NOMO-1 treated with DMSO at 0.1 percent for 48 hours (cell line): ENCODE results near the gene STARD7.

ENCODE experiments used
- DNase-seq: peaks from one replicate; lab custom pipeline; 2025; ENCODE audit not compliant: unreplicated experiment; lab: John Stamatoyannopoulos, UW

The STARD7 gene, protein sequence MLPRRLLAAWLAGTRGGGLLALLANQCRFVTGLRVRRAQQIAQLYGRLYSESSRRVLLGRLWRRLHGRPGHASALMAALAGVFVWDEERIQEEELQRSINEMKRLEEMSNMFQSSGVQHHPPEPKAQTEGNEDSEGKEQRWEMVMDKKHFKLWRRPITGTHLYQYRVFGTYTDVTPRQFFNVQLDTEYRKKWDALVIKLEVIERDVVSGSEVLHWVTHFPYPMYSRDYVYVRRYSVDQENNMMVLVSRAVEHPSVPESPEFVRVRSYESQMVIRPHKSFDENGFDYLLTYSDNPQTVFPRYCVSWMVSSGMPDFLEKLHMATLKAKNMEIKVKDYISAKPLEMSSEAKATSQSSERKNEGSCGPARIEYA

GRCh38 chr2:96208143-96209010 is at the start of gene STARD7:
STARD7 (minus strand) TSS chr2:96208827; CDS start chr2:96208434, 393 bp downstream.
- peak; percentile 95 for DNase-seq

DNA sequence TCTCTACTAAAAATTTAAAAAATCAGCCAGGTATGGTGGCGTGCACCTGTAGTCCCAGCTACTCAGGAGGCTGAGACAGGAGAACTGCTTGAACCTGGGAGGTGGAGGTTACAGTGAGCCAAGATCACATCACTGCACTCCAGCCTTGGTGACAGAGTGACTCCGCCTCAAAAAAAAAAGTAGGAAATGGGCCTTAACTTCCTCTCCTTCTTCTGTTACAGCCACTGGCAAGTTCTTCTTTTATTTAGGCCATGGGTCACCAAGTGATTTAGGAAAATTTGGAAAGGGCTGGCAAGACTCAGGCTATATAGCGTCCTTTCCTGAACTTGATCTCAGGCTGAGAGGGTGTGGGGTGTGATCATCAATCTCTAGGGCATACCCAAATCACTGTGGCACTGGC is 49.1 kb upstream of the STARD7 start:
- peak; percentile 67 for DNase-seq

GRCh38 chr2:96256611-96257113 is 48.0 kb upstream of the STARD7 start:
- peak; percentile 74 for DNase-seq

- no peak for DNase-seq
Measured at GRCh38 chr2:96254571-96254970, 45.9 kb upstream of the STARD7 start.

DNA sequence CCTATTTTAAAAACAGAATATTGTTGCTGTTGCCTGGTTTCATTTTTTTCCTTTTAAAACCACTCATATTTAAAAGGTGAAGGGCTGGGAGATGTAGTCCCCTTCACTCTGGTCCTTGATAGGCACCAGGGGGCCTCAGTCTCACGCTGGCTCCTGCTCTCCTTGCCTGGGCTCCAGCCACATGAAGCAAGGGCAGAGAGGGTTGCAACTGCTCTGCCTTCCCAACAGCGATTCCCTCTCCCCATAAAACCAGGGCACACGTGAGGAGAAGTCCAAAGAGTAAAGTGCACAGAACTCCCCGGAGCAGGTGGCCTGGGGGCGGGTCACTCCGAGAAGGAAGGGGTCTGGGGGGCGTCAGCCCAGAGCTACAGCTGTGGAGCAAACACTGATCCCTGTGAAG is 44.4 kb upstream of the STARD7 start:
- DNase-seq = no peak

GRCh38 chr2:96252526-96252925 is 43.9 kb upstream of the STARD7 start:
- DNase-seq = no peak

DNA sequence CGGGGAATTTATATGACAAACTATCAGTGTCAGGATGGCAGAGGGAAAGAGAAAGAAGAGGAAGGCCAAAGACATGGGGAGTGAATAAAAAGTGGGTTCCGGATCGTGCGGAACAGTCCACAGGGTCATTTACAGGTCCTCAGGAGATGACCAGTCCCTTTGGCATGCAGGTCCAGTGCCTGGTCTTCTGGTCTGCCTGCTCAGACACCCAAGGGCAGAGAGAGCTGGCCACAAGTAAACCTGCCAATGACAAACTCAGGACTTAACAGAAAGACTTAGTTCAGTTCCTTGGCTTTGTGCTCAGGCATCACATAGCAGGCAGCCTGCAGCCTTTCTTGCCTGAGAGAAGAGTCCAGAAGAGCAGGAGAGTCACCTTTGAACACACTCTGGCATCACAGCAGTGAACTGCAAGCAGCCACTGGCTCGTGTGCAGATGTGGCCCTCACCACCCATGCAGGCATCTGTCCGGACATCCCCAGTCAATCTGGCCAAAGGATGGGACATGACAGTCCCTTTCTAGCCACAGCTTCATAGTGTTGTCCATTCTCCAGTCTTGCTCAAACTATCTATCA is 43.2 kb upstream of the STARD7 start:
- no peak for DNase-seq

DNA sequence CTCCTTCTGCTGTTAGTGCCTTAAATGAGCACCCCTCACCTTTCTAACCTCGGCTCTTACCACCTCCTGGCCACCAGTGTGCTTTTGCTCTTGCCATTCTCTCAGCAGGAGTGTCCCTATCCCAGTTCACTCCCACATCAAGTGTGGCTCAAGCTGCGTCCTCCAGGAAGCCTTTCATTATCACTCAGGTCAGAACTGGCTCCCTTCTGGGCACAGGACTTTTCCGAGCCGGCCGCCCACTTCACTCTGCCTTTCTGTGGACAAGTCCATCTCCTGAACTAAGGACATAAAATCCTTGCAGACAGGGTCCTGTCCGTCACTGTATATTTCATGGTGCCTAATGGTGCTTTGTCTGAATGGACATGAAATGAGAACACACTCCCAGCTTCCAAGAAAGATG is 41.6 kb upstream of the STARD7 start:
- DNase-seq = no peak

GRCh38 chr2:96249654-96250053 is 41.0 kb upstream of the STARD7 start:
- DNase-seq = no peak

DNA sequence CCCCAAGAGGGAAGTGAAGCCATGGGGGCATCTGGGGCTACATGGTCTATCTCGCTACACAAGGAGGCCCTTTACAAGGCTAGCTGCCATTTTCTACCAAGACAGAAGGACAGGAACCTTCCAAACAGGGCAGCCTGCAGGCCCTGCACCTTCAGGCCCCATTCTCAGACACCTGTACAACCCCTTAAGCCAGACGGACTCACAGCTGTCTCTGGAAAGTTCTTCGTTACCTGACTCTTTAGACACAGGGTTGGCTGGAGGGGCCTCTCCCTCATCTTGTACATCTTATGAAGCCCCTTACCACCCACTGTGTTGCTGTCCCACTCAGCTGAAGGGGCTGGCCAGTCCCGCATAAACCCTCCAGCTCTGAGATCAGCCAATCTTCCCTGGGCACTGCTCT is 40.0 kb upstream of the STARD7 start:
- no peak for DNase-seq

DNA sequence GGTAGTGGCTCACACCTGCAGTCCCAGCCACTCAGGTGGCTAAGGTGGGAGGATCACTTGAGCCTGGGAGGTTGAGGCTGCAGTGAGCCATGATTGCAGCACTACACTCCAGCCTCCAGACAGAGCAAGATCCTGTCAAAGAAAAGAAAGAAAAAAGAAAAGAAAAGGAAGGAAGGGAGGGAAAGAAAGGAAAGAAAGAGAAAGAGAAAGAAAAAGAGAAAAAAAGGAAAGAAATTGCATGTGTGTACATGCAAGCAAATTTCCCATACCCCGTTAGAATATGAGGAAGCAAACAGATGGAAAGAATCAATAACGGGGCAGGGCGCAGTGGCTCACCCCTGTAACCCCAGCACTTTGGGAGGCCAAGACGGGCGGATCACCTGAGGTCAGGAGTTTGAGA is 39.3 kb upstream of the STARD7 start:
- DNase-seq = no peak

GRCh38 chr2:96247009-96247408 is 38.4 kb upstream of the STARD7 start:
- DNase-seq = no peak

DNA sequence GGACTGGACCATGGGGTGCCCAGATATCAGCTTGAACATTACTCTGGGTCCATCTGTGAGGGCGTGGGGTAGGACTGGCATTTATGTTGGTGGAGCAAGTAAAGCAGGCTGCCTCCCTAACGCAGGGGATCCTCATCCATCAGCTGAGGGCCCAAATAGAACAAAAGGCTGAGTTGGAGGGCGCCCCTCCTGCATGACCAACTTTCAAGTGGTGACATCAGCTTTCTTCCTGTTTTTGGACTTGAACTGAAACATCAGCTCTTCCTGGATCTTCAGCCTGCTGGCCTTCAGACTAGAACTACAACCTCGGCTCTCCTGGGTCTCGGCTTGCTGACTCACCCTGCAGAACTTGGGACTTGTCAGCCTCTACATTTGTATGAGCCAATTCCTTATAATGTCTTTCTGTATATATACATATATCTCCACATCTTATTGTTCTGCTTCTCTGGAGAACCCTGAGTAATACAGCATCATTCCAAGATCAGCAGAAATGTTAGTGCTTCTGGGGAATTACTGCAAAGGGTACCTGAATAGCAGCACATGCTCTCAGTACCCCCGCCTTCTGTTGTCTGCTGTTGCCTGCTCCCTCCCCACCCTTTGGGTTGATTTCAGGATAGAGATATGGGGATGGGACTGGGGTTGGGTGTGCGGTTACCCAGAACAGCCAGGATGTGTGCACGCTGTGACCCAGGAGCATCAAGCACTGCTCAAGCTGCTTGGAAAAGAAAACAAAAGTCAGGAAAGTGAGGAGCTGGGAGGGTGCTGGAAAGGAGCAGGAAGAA is 37.2 kb upstream of the STARD7 start:
- peak; percentile 81 for DNase-seq

DNA sequence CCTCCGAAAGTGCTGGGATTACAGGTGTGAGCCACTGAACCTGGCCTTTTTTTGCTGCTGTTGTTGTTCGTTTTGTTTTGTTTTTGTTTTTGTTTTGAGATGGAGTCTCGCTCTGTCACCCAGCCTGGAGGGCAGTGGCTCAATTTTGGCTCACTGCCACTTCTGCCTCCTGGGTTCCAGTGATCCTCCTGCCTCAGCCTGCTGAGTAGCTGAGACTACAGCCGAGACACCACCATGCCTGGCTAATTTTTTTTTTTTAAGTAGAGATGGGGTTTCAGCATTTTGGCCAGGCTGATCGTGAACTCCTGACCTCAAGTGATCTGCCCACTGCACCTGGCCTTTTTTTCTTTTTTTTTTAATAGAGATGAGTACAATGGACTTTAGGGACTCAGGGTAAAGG is 35.2 kb upstream of the STARD7 start:
- no peak for DNase-seq

DNA sequence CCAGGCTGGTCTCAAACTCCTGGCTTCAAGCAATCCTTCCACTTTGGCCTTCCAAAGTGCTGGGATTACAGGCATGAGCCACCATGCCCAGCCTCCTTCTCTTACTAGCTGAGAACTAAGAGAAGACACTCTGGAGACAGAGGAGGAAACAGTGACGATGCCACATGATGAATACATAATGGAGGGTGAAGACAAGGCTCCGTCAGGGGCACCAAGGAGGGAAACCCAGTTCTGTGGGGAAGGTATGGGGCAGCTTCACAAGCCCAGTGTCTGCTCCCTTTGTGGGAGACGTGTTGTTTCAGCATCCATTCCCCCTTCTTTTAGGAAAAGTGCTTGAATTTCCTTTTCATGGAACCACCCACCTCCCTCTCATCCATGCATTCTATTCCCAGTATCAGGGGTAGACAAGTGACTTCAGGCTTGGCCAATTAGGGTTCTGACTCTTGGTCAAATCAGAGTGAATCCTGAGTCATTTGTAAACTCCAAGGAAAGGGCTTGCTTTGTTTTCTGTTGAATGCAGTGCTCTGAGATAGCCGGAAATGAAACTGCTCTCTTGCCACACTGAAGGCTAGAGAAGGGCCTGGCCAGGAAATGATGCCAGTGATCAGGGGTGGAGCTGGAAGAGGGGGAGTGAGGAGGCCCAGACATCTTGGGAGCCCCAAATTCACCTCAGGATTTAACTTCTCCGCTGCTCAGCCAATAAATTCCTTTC is 33.4 kb upstream of the STARD7 start:
- DNase-seq = peak; percentile 91

- peak; percentile 34 for DNase-seq
Measured at GRCh38 chr2:96241227-96241626, 32.6 kb upstream of the STARD7 start.

DNA sequence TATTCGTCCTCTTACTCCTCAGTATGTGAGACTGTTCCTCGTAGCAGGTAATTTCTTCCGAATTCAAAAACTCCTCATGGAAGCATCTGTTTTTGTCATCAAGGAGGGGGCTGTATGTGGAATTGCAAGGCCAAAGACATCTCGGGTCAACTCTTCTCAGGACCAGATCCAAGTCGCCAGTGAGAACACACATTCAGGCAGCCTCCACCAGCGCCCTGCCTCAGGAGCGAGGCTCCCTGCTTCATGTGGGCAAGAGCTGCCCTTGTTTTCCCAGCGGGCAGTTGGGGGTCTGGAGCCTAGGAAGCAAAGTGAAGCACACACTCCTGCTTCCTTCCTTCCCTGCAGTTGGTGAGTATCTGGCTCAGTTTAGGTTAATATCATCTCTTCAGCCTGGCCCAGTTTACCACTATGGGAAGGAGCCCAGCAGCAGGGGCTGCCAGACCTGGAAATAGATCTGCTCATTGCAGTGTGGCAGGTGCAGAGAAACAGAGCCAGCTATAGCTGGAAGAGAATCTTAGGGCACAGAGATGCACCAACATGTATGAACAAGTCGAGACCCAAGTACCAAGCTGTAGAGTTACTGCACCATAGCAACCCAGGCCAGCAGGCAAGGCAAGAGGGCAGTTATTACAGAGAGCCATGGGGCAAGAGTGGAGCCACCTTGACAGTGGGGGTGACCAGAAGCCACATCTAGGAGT is 31.9 kb upstream of the STARD7 start:
- DNase-seq = no peak

- DNase-seq = no peak
Measured at GRCh38 chr2:96239745-96240264, 31.2 kb upstream of the STARD7 start.

DNA sequence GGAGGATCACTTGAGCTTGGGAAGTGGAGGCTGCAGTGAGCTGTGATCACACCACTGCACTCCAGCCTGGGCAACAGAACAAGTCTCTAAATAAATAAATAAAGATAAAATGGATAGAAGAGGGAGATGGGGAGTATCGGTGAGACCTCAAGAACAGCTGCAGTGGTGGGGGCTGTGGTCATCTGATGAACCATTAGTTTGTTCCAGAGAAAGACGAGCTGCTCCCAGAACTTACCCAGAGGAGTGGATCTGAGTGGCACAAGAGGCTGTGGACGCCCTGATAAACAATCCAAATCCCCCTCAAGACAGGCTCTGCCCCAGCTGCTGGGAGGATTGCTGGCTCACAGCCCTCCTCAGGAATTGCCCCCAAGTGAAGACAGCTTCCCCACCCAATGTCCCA is 30.5 kb upstream of the STARD7 start:
- DNase-seq = no peak
